IMR-90 (cell line): Measurements from ENCODE around the gene TBPL2. TPM values are rescaled to one million over a fixed set of nuclear protein-coding genes. Genes with fewer than 3 reads are reported as not detected.

ENCODE experiments used
- ATAC-seq: fragments of 200-7000 bp; cut with Tn5 transposase; 2 replicates; pipeline ENCODE4 v1.9.1; 2020; ENCODE audit warnings: low read depth, mild to moderate bottlenecking, moderate library complexity
- BruUV-seq: library from RNA; stranded (reverse); fragments of 400-500 nt; replicated peaks from 2 replicates; lab custom pipeline; 2021; lab: Mats Ljungman, UMichigan
- CTCF ChIA-PET: fragments of 300-600 bp; formaldehyde crosslinking; extraction: SDS; loops from one replicate; lab custom pipeline; 2021; ENCODE audit warnings: antibody characterized with exemption; lab: Yijun Ruan, JAX
- POLR2A ChIA-PET: fragments of 300-600 bp; sonication (Branson Sonifier 250); formaldehyde crosslinking; loops from one replicate; lab custom pipeline; 2022; ENCODE audit warnings: antibody characterized with exemption; ENCODE audit not compliant: unreplicated experiment; lab: Charles Lee
- DNase-seq: peaks from one replicate; pipeline ENCODE4 v3.0.0; 2013
- H2AFZ ChIP-seq: replicated peaks from 2 replicates; pipeline ENCODE3; 2013; ENCODE audit warnings: low read length, mild to moderate bottlenecking; ENCODE audit not compliant: poor library complexity
- H2AK5ac ChIP-seq: 2 replicates; pipeline ENCODE4 v1.6.1; 2013; ENCODE audit warnings: low read depth, low read length, inconsistent platforms
- H2AK9ac ChIP-seq: replicated peaks from 2 replicates; pipeline ENCODE3; 2013; ENCODE audit warnings: mild to moderate bottlenecking, low read depth, low read length, moderate library complexity; ENCODE audit not compliant: poor library complexity
- H2BK120ac ChIP-seq: 2 replicates; pipeline ENCODE4 v1.6.1; 2013; ENCODE audit warnings: low read depth, low read length, inconsistent platforms
- H2BK15ac ChIP-seq: 3 replicates; pipeline ENCODE4 v1.6.1; 2013; ENCODE audit warnings: low read depth, low read length, inconsistent platforms
- H2BK20ac ChIP-seq: 2 replicates; pipeline ENCODE4 v1.6.1; 2013; ENCODE audit warnings: low read depth, mild to moderate bottlenecking, inconsistent platforms, low read length, moderate library complexity
- H2BK5ac ChIP-seq: 2 replicates; pipeline ENCODE4 v1.6.1; 2013; ENCODE audit warnings: mild to moderate bottlenecking, low read depth, low read length, inconsistent platforms; ENCODE audit not compliant: poor library complexity, severe bottlenecking
- H3K14ac ChIP-seq: replicated peaks from 2 replicates; pipeline ENCODE4 v1.6.1; 2013; ENCODE audit warnings: low read depth, low read length, inconsistent platforms
- H3K18ac ChIP-seq: 2 replicates; pipeline ENCODE4 v1.6.1; 2013; ENCODE audit warnings: low read depth, low read length, control low read depth
- H3K23ac ChIP-seq: 2 replicates; pipeline ENCODE4 v1.6.1; 2013; ENCODE audit warnings: low read depth, low read length, inconsistent platforms
- H3K27ac ChIP-seq: 2 replicates; pipeline ENCODE4 v1.5.1; 2013; ENCODE audit warnings: mild to moderate bottlenecking, control low read depth, low read length; ENCODE audit not compliant: insufficient read depth
- H3K27me3 ChIP-seq: 2 replicates; pipeline ENCODE4 v1.6.1; 2013; ENCODE audit warnings: low read length; ENCODE audit not compliant: control insufficient read depth, insufficient read depth
- H3K36me3 ChIP-seq: 2 replicates; pipeline ENCODE4 v1.6.1; 2013; ENCODE audit warnings: low read length, mixed read lengths; ENCODE audit not compliant: control insufficient read depth, insufficient read depth
- H3K4ac ChIP-seq: 2 replicates; pipeline ENCODE4 v1.6.1; 2013; ENCODE audit warnings: low read depth, low read length, inconsistent platforms
- H3K4me1 ChIP-seq: 2 replicates; pipeline ENCODE4 v1.6.1; 2013; ENCODE audit warnings: low read length, mixed read lengths; ENCODE audit not compliant: control insufficient read depth, insufficient read depth
- H3K4me2 ChIP-seq: 2 replicates; pipeline ENCODE4 v1.6.1; 2013; ENCODE audit warnings: low read depth, mild to moderate bottlenecking, control low read depth, low read length, moderate library complexity
- H3K4me3 ChIP-seq: 2 replicates; pipeline ENCODE4 v1.5.1; 2013; ENCODE audit warnings: low read depth, mild to moderate bottlenecking, control low read depth, low read length, moderate library complexity; ENCODE audit not compliant: insufficient read depth
- H3K56ac ChIP-seq: 2 replicates; pipeline ENCODE4 v1.6.1; 2013; ENCODE audit warnings: low read length, inconsistent platforms; ENCODE audit not compliant: insufficient read depth; ENCODE audit errors: extremely low read depth
- H3K79me1 ChIP-seq, 2 experiments: 2 replicates each; pipeline ENCODE4 v1.6.1; 2013; ENCODE audit warnings: low read length in 2 of 2, inconsistent platforms in 1 of 2, low read depth in 1 of 2
- H3K9ac ChIP-seq: 2 replicates; pipeline ENCODE4 v1.6.1; 2013; ENCODE audit warnings: low read depth, low read length, control low read depth
- H3K9me1 ChIP-seq: 2 replicates; pipeline ENCODE4 v1.6.1; 2013; ENCODE audit warnings: low read length, inconsistent platforms; ENCODE audit not compliant: insufficient read depth
- H3K9me3 ChIP-seq: 2 replicates; pipeline ENCODE4 v1.6.1; 2013; ENCODE audit warnings: low read length; ENCODE audit not compliant: control insufficient read depth, insufficient read depth
- H4K20me1 ChIP-seq: 2 replicates; pipeline ENCODE4 v1.6.1; 2013; ENCODE audit warnings: low read length, inconsistent platforms; ENCODE audit not compliant: insufficient read depth
- H4K5ac ChIP-seq: 2 replicates; pipeline ENCODE4 v1.6.1; 2013; ENCODE audit warnings: mild to moderate bottlenecking, low read depth, low read length, control low read depth
- H4K8ac ChIP-seq, 2 experiments: 2 replicates each; pipeline ENCODE4 v1.6.1; 2013; ENCODE audit warnings: low read depth in 2 of 2, low read length in 2 of 2, control low read depth in 1 of 2, inconsistent platforms in 1 of 2
- H4K91ac ChIP-seq: 2 replicates; pipeline ENCODE4 v1.6.1; 2013; ENCODE audit warnings: low read depth, low read length, inconsistent platforms; ENCODE audit not compliant: insufficient read depth
- SMC3 ChIP-seq: fragments of 150-350 bp; IDR thresholded peaks from 2 replicates; pipeline ENCODE4 v1.6.1; 2016; ENCODE audit warnings: low read depth, mild to moderate bottlenecking, antibody characterized with exemption, low read length, moderate library complexity
- WGBS, 2 experiments: methylation state at CpG; one replicate each; pipeline versions ENCODE4 v1.1.5 to v1.1.7; 2013; ENCODE audit warnings: missing lambda C conversion rate in 2 of 2; ENCODE audit not compliant: insufficient read length in 1 of 2; ENCODE audit errors: extremely low coverage in 2 of 2; 5-methylcytosine and 5-hydroxymethylcytosine counted together
- dilution Hi-C: fragments of 300-500 bp; cut with HindIII; formaldehyde crosslinking; loops from one replicate; pipeline ENCODE4 v1.14.3; 2018; ENCODE audit warnings: low sequenced_read_pairs; ENCODE audit not compliant: unreplicated experiment
- in situ Hi-C: fragments of 300-500 bp; cut with MboI; formaldehyde crosslinking; loops from 3 replicates; pipeline ENCODE4 v1.14.3; 2019; ENCODE audit warnings: low sequenced_read_pairs, inconsistent platforms, mixed read lengths
- intact Hi-C: fragments of 100-400 bp; cut with micrococcal nuclease; formaldehyde crosslinking; loops from 2 replicates; pipeline ENCODE4 v1.10.0; 2022
- polyA plus RNA-seq, 3 experiments: library from polyadenylated mRNA; depleted of rRNA; stranded (reverse); fragments of >200 nt; gene quantifications; 2 replicates each; pipeline ENCODE4 v1.2.3, GENCODE V29; 2012; ENCODE audit warnings: low replicate concordance in 1 of 3
- total RNA-seq: library from RNA; depleted of rRNA; stranded (reverse); fragments of >200 nt; gene quantifications from 2 replicates; pipeline ENCODE4 v1.2.3, GENCODE V29; 2012

The TBPL2 gene
- total and polyA plus RNA-seq, 2 of the 4 experiments (the other 2 are of a cell fraction), result not detected

GRCh38 chr14:55451950-55452349 lies 11.5 kb upstream of the TBPL2 start:
- Histone ChIP-seq H3K79me1 (no peaks in the 10 kb centered on the region), H2AFZ (no peak overlapping the region), H3K27me3 (no peaks in the 10 kb centered on the region), H4K8ac (no peak overlapping the region), H3K14ac (peak overlapping the region; percentile 46; the same call in 1 of the 2 replicates), H3K4me1 (peaks cover 17% of the 10 kb centered on the region), H2BK5ac (no peak overlapping the region), H4K91ac (no peak overlapping the region), H3K4me2 (no peak overlapping the region), H2AK9ac (no peak overlapping the region), H3K4ac (no peak overlapping the region), H3K27ac (no peak overlapping the region), H4K20me1 (no peaks in the 10 kb centered on the region), H3K18ac (no peak overlapping the region), H3K9me3 (no peaks in the 10 kb centered on the region), H2BK120ac (no peak overlapping the region; the same call in 1 of the 2 replicates), H2BK20ac (peak overlapping the region; percentile 16; the same call in 1 of the 2 replicates), H3K9me1 (0 out of 2 replicates have a peak, but pooled peaks cover 3% of the 10 kb centered on the region), H2BK15ac (no peak overlapping the region), H3K56ac (no peak overlapping the region), H2AK5ac (peak overlapping the region; percentile 23), H4K5ac (no peak overlapping the region), H3K9ac (no peak overlapping the region), H3K4me3 (no peak overlapping the region), H3K23ac (no peak overlapping the region), H3K36me3 (no peaks in the 10 kb centered on the region)
- in situ Hi-C loops, result loop anchor here (5.0 kb wide), 1 partner anchor 1035 kb away; no protein-coding TSS in a partner anchor
- ChIA-PET POLR2A (no interaction called here), CTCF (no interaction called here)
- no peak for ATAC-seq
- TF ChIP-seq SMC3, result no peak
- no TSS peak for BruUV-seq
- no CpG with 5 or more reads among the region's 2 CpGs for WGBS, 2 experiments
- dilution Hi-C loops, result no loop called here
- intact Hi-C loops, result no loop called here
- DNase-seq, result no peak
